ENCODE measurements around the gene SEMA6B. TPM values are rescaled to one million over a fixed set of nuclear protein-coding genes. Genes with fewer than 3 reads are reported as not detected.

The SEMA6B gene
- total and polyA plus RNA-seq, 2 of the 8 experiments (the other 6 are each of a cell fraction or from before 2014, with no cell fraction given) = 31.3 to 54.4 TPM

DNA sequence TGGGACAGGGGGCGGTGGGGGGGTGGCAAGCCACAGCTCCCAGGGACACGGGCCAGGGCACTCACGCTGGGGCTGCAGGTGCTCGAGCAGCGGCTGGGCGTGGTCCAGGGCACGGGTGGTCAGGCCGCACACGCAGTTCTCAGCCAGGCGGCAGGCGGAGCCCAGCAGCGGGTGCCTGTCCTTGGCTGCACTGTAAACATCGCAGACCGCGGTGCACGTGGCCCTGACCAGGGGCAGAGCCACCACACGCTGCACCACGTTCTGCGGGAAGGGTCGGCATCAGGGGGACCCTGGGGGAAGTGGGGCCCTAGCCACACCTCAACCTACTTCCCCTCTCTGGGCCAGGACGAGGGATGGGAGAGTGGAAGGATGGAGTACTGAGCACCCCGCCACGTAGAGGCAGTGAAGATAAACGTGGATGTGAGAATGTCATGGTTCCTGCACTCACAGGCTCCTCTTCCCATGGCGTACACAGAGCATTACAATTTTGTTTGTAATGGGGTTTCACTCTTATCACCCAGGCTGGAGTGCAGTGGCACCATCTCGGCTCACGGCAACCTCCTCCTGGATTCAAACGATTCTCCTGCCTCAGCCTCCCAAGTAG lies 27.8 kb downstream of the SEMA6B start:
- Histone ChIP-seq H2BK5ac (ENCODE audit: low read depth, low read length) (no peak overlapping the region), H3K27me3 (replicated peaks in 1 of 4; ENCODE audit: control insufficient read depth in 3 of 4, extremely low read depth in 1 of 4, insufficient read depth in 3 of 4, low read length in 3 of 4) (peaks cover 0 to 18% (median 15%) of the 10 kb centered on the region in 4 experiments; a peak in 4 of 7 replicates), H3K4me3 (ENCODE audit: extremely low read depth in 1 of 4, insufficient read depth in 2 of 4, low read depth in 3 of 4, low read length in 4 of 4) (no peak overlapping the region), H3K4ac (replicated peaks; ENCODE audit: insufficient read length, low read depth, low read length) (no peak overlapping the region), H2AK5ac (ENCODE audit: low read depth, low read length) (no peak overlapping the region), H3K23me2 (ENCODE audit: low read depth, low read length) (peaks cover 4% of the 10 kb centered on the region; the same call in 1 of the 2 replicates), H3K4me1 (replicated peaks in 1 of 4; ENCODE audit: control insufficient read depth in 3 of 4, insufficient read depth in 4 of 4, low read length in 3 of 4) (peaks cover 0 to 4% (median 3%) of the 10 kb centered on the region in 4 experiments; a peak in 3 of 7 replicates), H3K9ac (replicated peaks in 1 of 4; ENCODE audit: extremely low read depth in 1 of 4, low read depth in 3 of 4, low read length in 3 of 4) (no peak overlapping the region), H4K5ac (ENCODE audit: insufficient read length, low read depth, low read length) (no peak overlapping the region), H3K9me3 (ENCODE audit: insufficient read depth in 2 of 2, low read depth in 1 of 2, low read length in 1 of 2) (no peaks in the 10 kb centered on the region), H4K8ac (ENCODE audit: extremely low read depth, insufficient read depth, low read length) (no peak overlapping the region), H3K14ac (ENCODE audit: insufficient read length) (no peak overlapping the region), H4K91ac (replicated peaks; ENCODE audit: insufficient read length, low read length) (no peak overlapping the region), H2BK120ac (replicated peaks; ENCODE audit: low read depth, low read length) (no peak overlapping the region), H3K79me2 (ENCODE audit: control insufficient read depth in 1 of 2, insufficient read depth in 2 of 2, low read length in 2 of 2) (no peaks in the 10 kb centered on the region), H2BK12ac (ENCODE audit: low read depth, low read length) (no peak overlapping the region), H3K27ac (ENCODE audit: low read depth, low read length) (no peak overlapping the region), H2BK20ac (ENCODE audit: low read length) (no peak overlapping the region), H3K4me2 (ENCODE audit: insufficient read depth in 1 of 2, low read depth in 2 of 2, low read length in 2 of 2) (no peak overlapping the region), H3K23ac (ENCODE audit: insufficient read length) (no peak overlapping the region), H4K20me1 (replicated peaks in 1 of 2; ENCODE audit: control insufficient read depth in 1 of 2, insufficient read depth in 2 of 2, low read length in 2 of 2) (peaks cover 0 to 3% of the 10 kb centered on the region in 2 experiments), H3K56ac (replicated peaks; ENCODE audit: insufficient read length, low read depth, low read length) (no peak overlapping the region), H3K36me3 (ENCODE audit: control insufficient read depth in 2 of 4, insufficient read depth in 4 of 4, low read length in 3 of 4) (no peaks in the 10 kb centered on the region), H2BK15ac (ENCODE audit: low read length) (no peak overlapping the region), H3K79me1 (ENCODE audit: low read depth, low read length) (no peaks in the 10 kb centered on the region), H2AFZ (ENCODE audit: low read length) (no peak overlapping the region), H3K18ac (ENCODE audit: extremely low read depth, low read length) (no peak overlapping the region)
- ChIA-PET POLR2A (ENCODE audit: partially characterized antibody) (no interaction called here), CTCF (ENCODE audit: partially characterized antibody) (interaction anchor here (0.6 to 11.6 kb wide), 3 partner anchors 8 to 68 kb away, joined by 3 to 174 read pairs (median 3); no protein-coding TSS in a partner anchor)
- WGBS, 2 experiments (ENCODE audit: extremely low coverage in 1 of 2, insufficient coverage in 1 of 2, insufficient read length in 1 of 2, insufficient replicate concordance in 2 of 2, low coverage in 1 of 2, low lambda C conversion rate in 2 of 2, missing lambda C conversion rate in 1 of 2) = 82% methylated on average over 25 of the region's 28 CpGs; no CpG with 5 or more reads in 1 of the 2 experiments
- no peak for FAIRE-seq
- no peak for DNase-seq (ENCODE audit: low read depth in 1 of 2, low spot score in 2 of 2)
- TF ChIP-seq CTBP2 (IDR thresholded peaks at IDR 0.05; ENCODE audit: borderline replicate concordance, insufficient read depth, insufficient read length, low read length) = no peak
- TF ChIP-seq SIX5 (IDR thresholded peaks at IDR 0.05; ENCODE audit: low read depth, low read length) = no peak
- TF ChIP-seq CEBPB (IDR thresholded peaks at IDR 0.05; ENCODE audit: low read depth, low read length) = no peak
- no peak for TF ChIP-seq SIRT6 (IDR thresholded peaks at IDR 0.05; ENCODE audit: low read length)

Data from H1 (cell line).